ENCODE data around the gene GGCX.

GRCh38 chr2:85522090-85522647 lies 39.1 kb downstream of the GGCX start:
- TF ChIP-seq SUZ12 (IDR thresholded peaks at IDR 0.05; ENCODE audit: extremely low read depth, insufficient read depth, insufficient read length) (no peak), YY1 (IDR thresholded peaks at IDR 0.05; ENCODE audit: insufficient read depth, insufficient read length) (no peak)
